ENCODE measurements around the gene KAZN. TPM values are rescaled to one million over a fixed set of nuclear protein-coding genes. Genes with fewer than 3 reads are reported as not detected.

The KAZN gene
- total and polyA plus RNA-seq, 9 donors: 5.1 to 17.4 (median 14.3) TPM

DNA sequence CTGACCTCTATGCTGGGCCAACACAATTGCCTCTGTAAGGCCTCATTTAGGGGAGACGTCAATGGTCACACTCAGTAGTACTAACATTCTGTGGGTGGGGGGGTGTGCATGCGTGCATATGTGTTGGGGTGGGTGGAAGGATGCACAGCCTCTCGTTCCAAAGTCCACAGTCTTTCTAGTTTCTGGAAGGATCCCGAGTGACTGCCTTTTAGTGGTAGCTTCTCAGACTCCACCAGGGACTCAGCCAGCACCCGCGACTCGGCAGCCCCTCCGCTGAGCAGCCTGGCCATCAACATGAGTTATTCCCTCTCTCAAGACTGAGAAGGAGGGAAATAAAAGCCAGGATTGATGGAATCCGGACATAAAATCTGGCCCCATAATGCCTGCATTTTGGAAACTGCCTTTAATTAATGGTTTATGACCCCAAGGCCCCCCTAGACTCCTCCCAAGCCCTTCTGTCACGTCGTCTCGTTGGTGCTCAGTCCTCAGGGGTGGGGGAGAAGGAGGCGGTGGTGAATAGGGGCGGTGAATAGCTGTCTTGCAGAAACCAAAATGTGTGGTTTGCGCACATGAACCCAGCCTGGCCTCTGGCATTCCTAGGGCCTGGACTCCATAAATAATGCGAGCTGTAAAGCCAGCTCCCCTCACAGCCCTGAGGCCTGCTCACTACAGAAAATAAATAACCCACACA lies 489.9 kb downstream of the KAZN start:
- Histone ChIP-seq H3K9me3 (replicated peaks; ENCODE audit: control insufficient read depth, low read depth, low read length) (no peaks in the 10 kb centered on the region), H3K4me3 (ENCODE audit: low read length) (no peak overlapping the region), H3K27me3 (ENCODE audit: control insufficient read depth, insufficient read depth, low read length) (no peaks in the 10 kb centered on the region), H3K36me3 (ENCODE audit: control insufficient read depth, insufficient read depth, low read length) (no peaks in the 10 kb centered on the region), H3K4me1 (ENCODE audit: control insufficient read depth, insufficient read depth, low read length) (peaks cover 27% of the 10 kb centered on the region), H3K27ac (ENCODE audit: low read length) (no peak overlapping the region)
- WGBS (ENCODE audit: insufficient coverage): 73% methylated on average over 2 of the region's 16 CpGs
- DNase-seq: peak; percentile 53

DNA sequence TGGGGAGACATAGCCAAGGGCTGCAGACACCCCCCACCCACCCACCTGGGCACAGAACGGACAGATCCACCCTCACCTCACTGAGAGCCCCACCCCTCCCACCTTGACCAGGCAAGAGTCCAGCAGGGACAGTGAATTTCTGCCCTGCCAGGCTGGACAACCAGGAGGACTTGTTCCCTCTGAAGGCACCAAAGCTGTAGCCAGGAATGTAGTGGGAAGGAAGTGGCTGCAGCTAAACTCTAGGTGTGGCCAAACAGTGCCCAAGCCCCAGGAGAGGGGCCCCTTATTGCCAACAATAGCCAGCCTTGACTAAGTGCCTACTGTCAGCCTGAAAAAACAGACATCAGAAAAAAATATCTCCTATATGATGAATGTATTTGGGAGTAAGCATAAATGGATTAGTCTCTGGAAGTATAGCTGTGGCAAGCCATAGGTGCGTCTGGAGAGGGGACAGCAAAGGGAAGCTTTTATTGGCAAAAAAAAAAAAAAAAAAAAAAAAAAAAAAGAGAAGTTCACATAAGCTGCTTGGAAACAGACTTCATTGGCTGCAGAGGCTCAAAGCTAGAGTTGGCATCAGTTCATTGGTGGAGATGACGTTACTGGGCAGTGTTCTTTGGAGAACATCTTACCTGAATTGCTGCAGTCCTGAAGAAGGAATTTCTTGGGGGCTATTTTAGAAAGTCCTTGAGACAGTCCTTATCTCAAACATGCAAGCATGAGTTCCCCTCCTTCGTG lies 490.9 kb downstream of the KAZN start:
- no peaks in the 10 kb centered on the region for H3K27me3 ChIP-seq (ENCODE audit: control insufficient read depth, insufficient read depth, low read length)
- 50% methylated on average over 2 of the region's 4 CpGs for WGBS (ENCODE audit: insufficient coverage)
- peak; percentile 30 for DNase-seq

DNA sequence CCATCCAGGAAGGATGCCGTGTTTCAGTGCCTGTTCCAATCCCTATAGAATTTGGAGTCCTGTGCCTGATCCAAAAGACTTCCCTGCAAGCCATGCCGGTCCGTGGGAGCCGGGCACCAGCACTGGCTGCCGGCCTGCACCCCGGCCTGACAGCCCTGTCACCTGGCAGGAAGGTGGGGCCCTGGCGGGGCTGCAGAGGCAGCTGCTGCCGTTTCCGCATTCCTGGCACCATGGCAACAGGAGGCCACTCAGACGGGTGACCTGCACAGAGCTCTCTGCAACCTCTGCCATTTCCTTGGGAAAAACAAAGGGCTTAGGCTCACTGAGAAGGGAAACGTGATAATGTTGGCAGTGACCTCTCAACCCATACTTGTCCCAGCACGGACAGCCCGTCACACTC lies 491.9 kb downstream of the KAZN start:
- Histone ChIP-seq H3K4me1 (ENCODE audit: control insufficient read depth, insufficient read depth, low read length) (peaks cover 27% of the 10 kb centered on the region), H3K9me3 (replicated peaks; ENCODE audit: control insufficient read depth, low read depth, low read length) (no peaks in the 10 kb centered on the region), H3K4me3 (ENCODE audit: low read length) (no peak overlapping the region), H3K27me3 (ENCODE audit: control insufficient read depth, insufficient read depth, low read length) (no peaks in the 10 kb centered on the region), H3K36me3 (ENCODE audit: control insufficient read depth, insufficient read depth, low read length) (peaks cover 5% of the 10 kb centered on the region), H3K27ac (ENCODE audit: low read length) (no peak overlapping the region)
- peak; percentile 43 for DNase-seq
- 13% methylated on average over 10 of the region's 13 CpGs for WGBS (ENCODE audit: insufficient coverage)

More for the DNA sequence above, 490.9 kb downstream of the KAZN start:
- Histone ChIP-seq H3K36me3 (ENCODE audit: control insufficient read depth, insufficient read depth, low read length) (no peaks in the 10 kb centered on the region), H3K9me3 (replicated peaks; ENCODE audit: control insufficient read depth, low read depth, low read length) (no peaks in the 10 kb centered on the region), H3K27ac (ENCODE audit: low read length) (no peak overlapping the region), H3K4me1 (ENCODE audit: control insufficient read depth, insufficient read depth, low read length) (peaks cover 27% of the 10 kb centered on the region), H3K4me3 (ENCODE audit: low read length) (no peak overlapping the region)

DNA sequence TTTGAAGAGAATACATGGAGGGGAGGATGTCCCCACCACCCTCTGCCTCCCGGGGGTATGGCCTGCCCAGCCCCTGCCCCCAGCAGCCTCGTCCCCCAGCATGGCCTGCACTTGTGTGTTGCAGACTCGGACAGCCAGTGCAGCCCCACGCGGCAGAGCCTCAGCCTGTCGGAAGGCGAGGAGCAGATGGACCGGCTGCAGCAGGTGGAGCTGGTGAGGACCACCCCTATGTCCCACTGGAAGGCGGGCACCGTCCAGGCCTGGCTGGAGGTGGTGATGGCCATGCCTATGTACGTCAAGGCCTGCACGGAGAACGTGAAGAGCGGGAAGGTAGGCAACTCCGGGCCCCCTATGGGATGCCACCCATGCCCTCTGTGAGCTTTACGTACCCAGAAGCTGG lies 495.6 kb downstream of the KAZN start:
- peaks cover 2% of the 10 kb centered on the region for H3K9me3 ChIP-seq (replicated peaks; ENCODE audit: control insufficient read depth, low read depth, low read length)
- H3K27me3 ChIP-seq (ENCODE audit: control insufficient read depth, insufficient read depth, low read length): no peaks in the 10 kb centered on the region
- peaks cover 17% of the 10 kb centered on the region for H3K4me1 ChIP-seq (ENCODE audit: control insufficient read depth, insufficient read depth, low read length)
- no peak for DNase-seq
- H3K4me3 ChIP-seq (ENCODE audit: low read length): no peak overlapping the region
- H3K27ac ChIP-seq (ENCODE audit: low read length): no peak overlapping the region
- H3K36me3 ChIP-seq (ENCODE audit: control insufficient read depth, insufficient read depth, low read length): peaks cover 5% of the 10 kb centered on the region
- WGBS (ENCODE audit: insufficient coverage): 81% methylated on average over 13 of the region's 16 CpGs

DNA sequence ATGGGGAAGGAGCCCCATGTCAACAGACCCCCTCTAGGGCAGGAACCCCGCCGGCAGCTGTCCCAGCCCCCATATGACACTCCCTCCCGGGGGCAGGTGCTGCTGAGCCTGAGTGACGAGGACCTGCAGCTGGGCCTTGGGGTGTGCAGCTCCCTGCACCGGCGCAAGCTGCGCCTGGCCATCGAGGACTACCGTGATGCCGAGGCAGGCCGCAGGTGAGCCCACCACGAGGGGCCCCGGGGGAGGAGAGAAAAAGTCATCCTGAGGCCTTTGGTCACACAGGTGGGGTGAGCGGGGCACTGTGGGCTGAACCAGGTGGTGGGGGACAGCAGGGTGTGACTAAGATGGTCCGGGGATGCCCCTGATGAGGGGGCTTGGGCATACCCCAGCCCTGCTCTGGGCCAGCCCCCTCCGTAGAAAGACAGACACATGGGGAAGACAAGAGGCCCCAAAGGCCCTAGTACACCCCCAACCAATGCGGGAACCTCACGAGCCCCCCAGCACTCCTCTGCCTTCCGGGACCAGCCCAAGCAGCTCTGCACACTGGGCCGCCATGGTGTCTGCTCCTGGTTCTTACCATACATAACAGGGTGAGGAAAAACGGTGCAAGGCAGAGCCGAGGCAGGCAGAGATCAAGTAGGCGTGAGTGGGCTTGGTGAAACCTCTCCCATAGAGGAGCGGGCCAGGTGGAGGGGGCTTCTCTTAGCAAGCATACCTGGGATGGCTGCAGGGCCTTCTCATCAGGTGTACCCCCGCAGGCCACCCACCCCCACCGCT lies 496.4 kb downstream of the KAZN start:
- H3K27ac ChIP-seq (ENCODE audit: low read length): no peak overlapping the region
- peaks cover 2% of the 10 kb centered on the region for H3K9me3 ChIP-seq (replicated peaks; ENCODE audit: control insufficient read depth, low read depth, low read length)
- DNase-seq: no peak
- H3K36me3 ChIP-seq (ENCODE audit: control insufficient read depth, insufficient read depth, low read length): peaks cover 5% of the 10 kb centered on the region
- WGBS (ENCODE audit: insufficient coverage): 82% methylated on average over 23 of the region's 26 CpGs
- H3K4me1 ChIP-seq (ENCODE audit: control insufficient read depth, insufficient read depth, low read length): peaks cover 9% of the 10 kb centered on the region
- no peaks in the 10 kb centered on the region for H3K27me3 ChIP-seq (ENCODE audit: control insufficient read depth, insufficient read depth, low read length)
- H3K4me3 ChIP-seq (ENCODE audit: low read length): no peak overlapping the region

DNA sequence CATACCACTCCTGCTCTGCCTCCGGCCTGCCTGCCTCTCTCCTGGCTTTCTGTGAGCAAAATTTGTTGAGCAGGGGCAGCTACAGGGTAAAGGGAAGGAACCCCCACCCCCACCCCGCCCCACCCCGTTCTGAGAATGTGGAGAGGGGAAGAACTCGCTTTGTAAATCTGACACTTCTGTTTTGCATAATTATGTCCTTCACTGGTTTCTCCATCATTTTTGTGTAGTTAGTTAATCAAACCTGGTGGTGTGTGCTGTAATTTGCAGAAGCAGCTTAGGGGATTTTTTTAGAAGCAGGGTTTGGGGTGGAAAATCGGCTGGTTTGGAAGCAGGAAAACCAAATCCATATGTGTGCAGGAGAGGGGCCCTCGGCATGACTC lies 497.0 kb downstream of the KAZN start:
- Histone ChIP-seq H3K27ac (ENCODE audit: low read length) (no peak overlapping the region), H3K27me3 (ENCODE audit: control insufficient read depth, insufficient read depth, low read length) (no peaks in the 10 kb centered on the region), H3K9me3 (replicated peaks; ENCODE audit: control insufficient read depth, low read depth, low read length) (peaks cover 2% of the 10 kb centered on the region), H3K36me3 (ENCODE audit: control insufficient read depth, insufficient read depth, low read length) (peaks cover 5% of the 10 kb centered on the region), H3K4me3 (ENCODE audit: low read length) (no peak overlapping the region), H3K4me1 (ENCODE audit: control insufficient read depth, insufficient read depth, low read length) (peaks cover 3% of the 10 kb centered on the region)
- WGBS (ENCODE audit: insufficient coverage): 24% methylated on average over 2 of the region's 6 CpGs
- no peak for DNase-seq

DNA sequence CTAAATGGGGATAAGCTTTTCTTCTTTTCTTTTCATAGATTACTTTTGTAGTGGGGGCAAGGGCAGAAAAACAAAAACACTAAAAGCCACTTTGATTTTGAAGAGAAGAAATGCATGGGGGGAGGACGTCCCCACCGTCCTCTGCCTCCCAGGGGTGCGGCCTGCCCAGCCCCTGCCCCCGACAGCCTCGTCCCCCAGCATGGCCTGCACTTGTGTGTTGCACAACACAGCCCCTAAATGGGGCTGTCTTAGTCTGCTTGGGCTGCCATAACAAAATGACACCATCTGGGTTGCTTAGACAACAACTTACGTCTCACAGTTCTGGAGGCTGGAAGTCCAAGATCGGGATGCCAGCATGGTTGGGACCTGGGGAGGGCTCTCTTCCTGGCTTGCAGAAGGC lies 497.8 kb downstream of the KAZN start:
- Histone ChIP-seq H3K4me1 (ENCODE audit: control insufficient read depth, insufficient read depth, low read length) (no peaks in the 10 kb centered on the region), H3K9me3 (replicated peaks; ENCODE audit: control insufficient read depth, low read depth, low read length) (peaks cover 2% of the 10 kb centered on the region), H3K27ac (ENCODE audit: low read length) (no peak overlapping the region), H3K36me3 (ENCODE audit: control insufficient read depth, insufficient read depth, low read length) (peaks cover 5% of the 10 kb centered on the region), H3K27me3 (ENCODE audit: control insufficient read depth, insufficient read depth, low read length) (peaks cover 2% of the 10 kb centered on the region), H3K4me3 (ENCODE audit: low read length) (no peak overlapping the region)
- DNase-seq: no peak
- 96% methylated on average over 5 of the region's 7 CpGs for whole genome bisulfite sequencing (ENCODE audit: insufficient coverage)

DNA sequence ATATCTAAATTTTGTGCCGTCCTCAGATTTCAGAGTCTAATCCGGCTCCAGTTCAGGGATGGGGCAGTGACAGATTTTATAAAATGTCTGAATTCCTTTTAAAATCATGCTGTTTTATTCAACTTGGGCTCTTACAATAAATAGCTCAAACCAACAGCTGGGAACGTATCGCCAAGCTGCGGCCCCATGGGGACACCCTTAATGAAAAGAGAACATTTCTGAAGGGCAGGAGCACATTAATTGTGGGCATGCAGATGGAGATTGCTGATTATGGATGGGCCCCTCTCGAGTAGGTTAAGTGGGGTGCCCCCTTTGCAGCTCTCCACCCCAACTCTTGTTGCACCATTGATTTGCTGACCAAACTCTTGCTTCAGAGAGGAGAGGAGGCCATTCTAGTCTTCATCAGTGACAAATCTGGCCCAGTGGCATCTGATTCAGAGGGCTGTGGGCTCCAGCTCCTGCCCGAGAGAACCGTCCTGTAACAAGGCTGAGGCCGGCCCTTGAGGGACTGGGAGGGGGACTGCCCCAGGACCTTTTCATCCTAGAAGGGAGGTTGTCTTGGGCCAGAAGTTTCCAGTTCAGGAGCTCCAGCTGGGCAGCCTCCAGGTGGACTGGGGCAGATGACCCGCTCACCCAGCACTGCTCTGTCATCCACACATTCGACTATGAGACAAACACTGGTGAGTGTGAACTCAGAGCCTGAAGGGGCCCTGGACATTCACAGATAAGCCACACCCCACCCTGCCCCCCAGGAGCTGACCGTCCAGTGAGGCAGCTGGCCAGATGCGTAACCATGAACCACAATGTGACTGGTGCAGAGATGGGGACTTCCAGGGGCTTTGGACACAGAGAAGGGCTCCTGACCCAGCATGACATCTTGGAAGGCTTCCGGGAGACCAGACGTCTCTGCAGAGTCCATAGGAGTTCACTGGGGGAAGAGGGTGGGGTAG lies 500.0 kb downstream of the KAZN start:
- Histone ChIP-seq H3K4me1 (ENCODE audit: control insufficient read depth, insufficient read depth, low read length) (no peaks in the 10 kb centered on the region), H3K36me3 (ENCODE audit: control insufficient read depth, insufficient read depth, low read length) (peaks cover 5% of the 10 kb centered on the region), H3K27ac (ENCODE audit: low read length) (no peak overlapping the region), H3K9me3 (replicated peaks; ENCODE audit: control insufficient read depth, low read depth, low read length) (peaks cover 2% of the 10 kb centered on the region), H3K4me3 (ENCODE audit: low read length) (no peak overlapping the region), H3K27me3 (ENCODE audit: control insufficient read depth, insufficient read depth, low read length) (peaks cover 2% of the 10 kb centered on the region)
- WGBS (ENCODE audit: insufficient coverage): 70% methylated on average over 11 of the region's 15 CpGs
- DNase-seq: no peak

DNA sequence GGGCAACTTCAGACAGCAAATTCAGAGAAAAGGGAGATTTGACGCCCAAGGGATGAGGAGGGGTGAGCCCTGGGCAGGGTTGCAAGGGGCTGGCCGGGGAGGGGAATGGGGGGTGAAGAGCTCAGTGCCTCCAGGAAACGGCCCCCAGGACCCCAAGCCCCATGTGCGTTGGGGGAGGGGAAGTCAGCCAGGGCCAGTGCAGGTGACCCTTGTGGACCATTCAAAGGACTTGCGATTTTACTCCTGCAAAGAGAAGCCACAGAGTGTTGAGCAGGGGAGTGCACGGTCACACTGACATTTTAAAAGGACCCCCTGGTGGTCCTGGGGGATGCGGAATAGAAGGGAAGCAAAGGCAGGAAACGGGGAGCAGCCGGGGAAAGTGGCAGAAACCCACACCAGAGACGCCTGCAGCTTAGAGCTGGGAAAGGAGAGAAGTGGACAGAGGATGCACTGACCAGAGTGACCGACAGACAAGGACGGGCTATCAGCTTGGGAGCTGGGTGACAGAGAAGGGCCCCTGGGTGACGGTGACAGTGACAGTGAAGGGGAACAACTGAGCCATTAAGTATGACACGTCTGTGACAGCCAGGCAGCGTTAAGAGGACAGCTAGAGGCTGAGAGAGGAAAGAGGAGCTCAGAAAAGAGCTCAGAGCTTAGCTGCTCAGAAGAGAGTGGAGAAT lies 501.1 kb downstream of the KAZN start:
- DNase-seq: no peak
- no peak overlapping the region for H3K4me3 ChIP-seq (ENCODE audit: low read length)
- peaks cover 10% of the 10 kb centered on the region for H3K36me3 ChIP-seq (ENCODE audit: control insufficient read depth, insufficient read depth, low read length)
- no peak overlapping the region for H3K27ac ChIP-seq (ENCODE audit: low read length)
- H3K9me3 ChIP-seq (replicated peaks; ENCODE audit: control insufficient read depth, low read depth, low read length): peaks cover 4% of the 10 kb centered on the region
- 41% methylated on average over 15 of the region's 15 CpGs for WGBS (ENCODE audit: insufficient coverage)
- H3K27me3 ChIP-seq (ENCODE audit: control insufficient read depth, insufficient read depth, low read length): peaks cover 2% of the 10 kb centered on the region
- H3K4me1 ChIP-seq (ENCODE audit: control insufficient read depth, insufficient read depth, low read length): no peaks in the 10 kb centered on the region
